ENCODE results near the gene PHLPP1. TPM values are rescaled to one million over a fixed set of nuclear protein-coding genes. Genes with fewer than 3 reads are reported as not detected.

PHLPP1 gene
- total RNA-seq, 2 experiments from 2014 or later, result 6.8 to 7.1 TPM

DNA sequence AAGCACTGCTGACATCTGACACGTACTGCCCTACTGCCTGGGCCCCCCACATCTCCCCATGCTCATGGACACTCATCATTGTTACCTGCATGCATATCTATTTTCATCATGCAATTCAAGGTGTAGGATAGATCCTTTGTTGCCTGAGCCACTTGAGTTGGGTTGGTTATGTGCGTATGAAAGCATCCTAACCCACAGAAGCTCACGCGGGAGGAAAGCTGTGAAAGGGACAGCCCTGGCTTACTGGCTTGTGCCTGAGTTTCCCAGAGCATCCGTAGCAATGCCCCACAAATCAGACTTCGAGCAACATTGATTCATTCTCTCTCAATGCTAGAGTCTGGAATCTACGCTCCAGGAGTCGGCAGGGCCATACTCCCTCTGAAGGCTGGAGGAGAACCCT is 285.5 kb downstream of the PHLPP1 start:
- H3K27me3 Mint-ChIP-seq, result no peaks in the 10 kb centered on the region
- Histone ChIP-seq H3K9me3 (ENCODE audit: control insufficient read depth in 1 of 2, insufficient read depth in 1 of 2, low read length in 2 of 2) (no peaks in the 10 kb centered on the region), H3K4me3 (ENCODE audit: low read length) (no peak overlapping the region), H3K36me3 (ENCODE audit: insufficient read depth, low read length) (no peaks in the 10 kb centered on the region), H3K27ac (ENCODE audit: low read depth in 1 of 2, low read length in 2 of 2) (no peak overlapping the region), H3K27me3 (ENCODE audit: control insufficient read depth in 1 of 2, insufficient read depth in 2 of 2, low read length in 2 of 2) (no peaks in the 10 kb centered on the region), H3K4me1 (ENCODE audit: insufficient read depth, low read length) (no peaks in the 10 kb centered on the region)
- TF ChIP-seq, protein P1, sequence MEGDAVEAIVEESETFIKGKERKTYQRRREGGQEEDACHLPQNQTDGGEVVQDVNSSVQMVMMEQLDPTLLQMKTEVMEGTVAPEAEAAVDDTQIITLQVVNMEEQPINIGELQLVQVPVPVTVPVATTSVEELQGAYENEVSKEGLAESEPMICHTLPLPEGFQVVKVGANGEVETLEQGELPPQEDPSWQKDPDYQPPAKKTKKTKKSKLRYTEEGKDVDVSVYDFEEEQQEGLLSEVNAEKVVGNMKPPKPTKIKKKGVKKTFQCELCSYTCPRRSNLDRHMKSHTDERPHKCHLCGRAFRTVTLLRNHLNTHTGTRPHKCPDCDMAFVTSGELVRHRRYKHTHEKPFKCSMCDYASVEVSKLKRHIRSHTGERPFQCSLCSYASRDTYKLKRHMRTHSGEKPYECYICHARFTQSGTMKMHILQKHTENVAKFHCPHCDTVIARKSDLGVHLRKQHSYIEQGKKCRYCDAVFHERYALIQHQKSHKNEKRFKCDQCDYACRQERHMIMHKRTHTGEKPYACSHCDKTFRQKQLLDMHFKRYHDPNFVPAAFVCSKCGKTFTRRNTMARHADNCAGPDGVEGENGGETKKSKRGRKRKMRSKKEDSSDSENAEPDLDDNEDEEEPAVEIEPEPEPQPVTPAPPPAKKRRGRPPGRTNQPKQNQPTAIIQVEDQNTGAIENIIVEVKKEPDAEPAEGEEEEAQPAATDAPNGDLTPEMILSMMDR (IDR thresholded peaks at IDR 0.05), result no peak
- ChIA-PET CTCF (no interaction called here), POLR2A (no interaction called here)
- no peaks in the 10 kb centered on the region for H3K9me3 Mint-ChIP-seq
- H3K36me3 Mint-ChIP-seq (ENCODE audit: low read depth), result no peaks in the 10 kb centered on the region
- no peak for DNase-seq
- intact Hi-C loops (cut with DNase I, micrococcal nuclease), result no loop called here
- no peak overlapping the region for H3K4me3 Mint-ChIP-seq
- no peak for ATAC-seq (ENCODE audit: poor library complexity)
- H3K4me1 Mint-ChIP-seq (ENCODE audit: low read depth), result no peaks in the 10 kb centered on the region
- H3K27ac Mint-ChIP-seq, result no peak overlapping the region

DNA sequence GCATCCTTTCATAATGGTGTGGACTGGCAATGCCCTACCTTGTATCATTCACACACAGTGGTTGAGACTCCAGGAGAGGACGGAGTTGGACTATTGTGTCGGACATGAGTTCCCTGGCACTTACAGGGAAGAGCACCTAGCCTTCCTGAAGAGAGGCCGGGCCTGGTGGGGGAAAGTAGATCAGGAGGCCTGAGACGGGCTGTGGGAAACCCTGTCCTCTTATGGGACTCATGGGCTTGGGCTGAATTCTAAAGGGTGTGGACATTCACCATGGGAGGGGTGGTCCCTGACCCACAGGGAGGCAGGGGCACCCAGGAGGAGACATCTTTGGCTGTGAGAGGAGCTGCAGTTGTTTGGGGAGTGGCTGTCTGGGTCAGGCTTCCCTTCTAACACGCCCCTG is 286.5 kb downstream of the PHLPP1 start:
- Histone ChIP-seq H3K4me3 (ENCODE audit: low read length) (no peak overlapping the region), H3K9me3 (ENCODE audit: control insufficient read depth in 1 of 2, insufficient read depth in 1 of 2, low read length in 2 of 2) (no peaks in the 10 kb centered on the region), H3K27me3 (ENCODE audit: control insufficient read depth in 1 of 2, insufficient read depth in 2 of 2, low read length in 2 of 2) (no peaks in the 10 kb centered on the region), H3K36me3 (ENCODE audit: insufficient read depth, low read length) (no peaks in the 10 kb centered on the region), H3K4me1 (ENCODE audit: insufficient read depth, low read length) (no peaks in the 10 kb centered on the region), H3K27ac (ENCODE audit: low read depth in 1 of 2, low read length in 2 of 2) (no peak overlapping the region)
- Mint-ChIP-seq H3K36me3 (ENCODE audit: low read depth) (no peaks in the 10 kb centered on the region), H3K9me3 (no peaks in the 10 kb centered on the region), H3K4me1 (ENCODE audit: low read depth) (no peaks in the 10 kb centered on the region), H3K27ac (no peak overlapping the region), H3K27me3 (no peaks in the 10 kb centered on the region), H3K4me3 (no peak overlapping the region)
- no peak for DNase-seq
- ChIA-PET POLR2A (no interaction called here), CTCF (no interaction called here)
- intact Hi-C loops (cut with DNase I, micrococcal nuclease), result no loop called here
- no peak for ATAC-seq (ENCODE audit: poor library complexity)
- TF ChIP-seq, protein P1 (IDR thresholded peaks at IDR 0.05), result no peak

DNA sequence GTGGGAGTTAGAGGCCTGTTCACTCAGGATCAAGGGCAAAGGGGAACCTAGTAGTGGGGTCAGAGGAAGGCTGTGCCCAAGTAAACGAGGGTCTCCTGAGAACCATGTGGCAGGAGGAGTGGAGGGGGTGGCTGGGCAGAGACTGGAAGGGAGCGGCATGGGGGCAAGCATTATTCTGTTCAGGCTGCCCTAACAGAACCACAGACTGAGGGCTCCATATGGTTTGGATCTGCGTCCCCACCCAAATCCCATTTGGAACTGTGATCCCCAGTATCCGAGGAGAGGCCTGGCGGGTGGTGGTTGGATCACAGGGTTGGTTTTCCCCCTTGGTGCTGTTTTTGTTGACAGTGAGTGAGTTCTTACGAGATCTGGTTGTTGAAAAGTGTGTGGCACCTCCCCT is 287.0 kb downstream of the PHLPP1 start:
- H3K27ac ChIP-seq (ENCODE audit: low read depth in 1 of 2, low read length in 2 of 2), result no peak overlapping the region
- intact Hi-C loops (cut with DNase I, micrococcal nuclease), result no loop called here

More for the DNA sequence above, 287.0 kb downstream of the PHLPP1 start:
- H3K4me3 ChIP-seq (ENCODE audit: low read length), result no peak overlapping the region
- H3K4me1 ChIP-seq (ENCODE audit: insufficient read depth, low read length), result no peaks in the 10 kb centered on the region
- no peak for DNase-seq
- no peaks in the 10 kb centered on the region for H3K27me3 Mint-ChIP-seq
- no peaks in the 10 kb centered on the region for H3K4me1 Mint-ChIP-seq (ENCODE audit: low read depth)
- H3K9me3 ChIP-seq (ENCODE audit: control insufficient read depth in 1 of 2, insufficient read depth in 1 of 2, low read length in 2 of 2), result no peaks in the 10 kb centered on the region
- H3K36me3 Mint-ChIP-seq (ENCODE audit: low read depth), result no peaks in the 10 kb centered on the region
- POLR2A ChIA-PET, result no interaction called here
- TF ChIP-seq, protein P1 (IDR thresholded peaks at IDR 0.05), result no peak
- no peak overlapping the region for H3K27ac Mint-ChIP-seq
- CTCF ChIA-PET, result no interaction called here
- H3K4me3 Mint-ChIP-seq, result no peak overlapping the region
- H3K27me3 ChIP-seq (ENCODE audit: control insufficient read depth in 1 of 2, insufficient read depth in 2 of 2, low read length in 2 of 2), result no peaks in the 10 kb centered on the region
- no peaks in the 10 kb centered on the region for H3K9me3 Mint-ChIP-seq
- no peak for ATAC-seq (ENCODE audit: poor library complexity)
- H3K36me3 ChIP-seq (ENCODE audit: insufficient read depth, low read length), result no peaks in the 10 kb centered on the region
